Stimulated activated CD4-positive, alpha-beta T cell treated with anti-CD3 and anti-CD28 coated beads, Interleukin-2, amount 100 ng/mL, for 48 hours (primary cell): Measurements from ENCODE around the gene THRA.
A peak's percentile ranks its signal among the peaks of the same experiment; 100 is the strongest.

Experiments
- DNase-seq, 2 donors: peaks; one replicate each; pipeline ENCODE4 v3.0.0-alpha.2; 2020

Gene THRA

DNA sequence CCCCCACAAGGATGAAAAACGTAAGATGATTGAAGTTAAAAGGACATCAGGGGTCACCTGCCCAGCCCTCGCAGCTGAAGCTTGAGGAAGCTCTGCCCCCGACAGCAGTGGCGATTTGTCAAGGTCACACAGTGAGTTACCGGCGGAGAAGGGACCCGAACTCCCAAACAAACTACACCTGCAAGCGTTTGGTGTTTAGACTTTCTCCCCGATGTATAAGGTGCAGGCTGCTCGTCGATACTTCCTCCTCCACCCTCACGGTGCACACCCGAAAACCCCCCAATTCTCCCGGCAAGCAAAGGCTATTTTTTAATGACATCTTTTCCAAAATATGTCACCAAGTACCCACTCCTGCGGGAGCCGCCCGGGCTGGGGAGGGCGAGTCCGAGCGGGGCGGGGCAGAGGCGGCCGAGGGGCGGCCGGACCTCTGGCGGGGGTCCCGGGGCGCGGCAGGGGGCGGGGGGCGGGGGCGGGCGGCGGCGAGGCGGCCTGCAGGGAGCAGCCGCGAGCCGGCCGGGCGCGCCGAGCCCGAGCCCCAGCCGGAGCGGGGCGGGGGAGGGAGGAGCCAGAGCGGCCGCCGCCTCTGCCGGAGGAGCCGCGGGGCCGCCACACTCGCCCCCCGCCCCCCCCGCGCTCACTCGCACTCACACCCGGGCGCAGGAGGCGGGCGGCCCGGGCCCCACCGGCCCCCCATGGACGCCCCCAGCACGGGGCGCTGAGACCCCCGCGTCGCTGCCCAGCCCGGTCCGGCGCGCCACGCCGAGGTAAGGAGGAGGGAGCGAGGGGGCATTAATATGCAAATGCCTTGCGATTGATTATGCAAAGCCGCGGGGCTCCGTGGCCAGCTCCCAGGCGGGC is at the start of gene THRA:
TSS of gene THRA (plus strand) at position 637 of the 858 bp plus-strand sequence. CDS start 11,524 bp downstream, outside the sequence.
- DNase-seq: peak in 1 of 2 donors; percentile 66

- no peak for DNase-seq
These were observed 48.3 kb upstream of the THRA start for GRCh38 chr17:40014375-40014980.

GRCh38 chr17:40015005-40015997 is 47.5 kb upstream of the THRA start, which contains the start of gene CSF3:
TSS of gene CSF3 (plus strand) at chr17:40015440. CDS start at chr17:40015475, 35 bp downstream.
- no peak for DNase-seq

- no peak for DNase-seq
These were observed 46.5 kb upstream of the THRA start for GRCh38 chr17:40015998-40016985.

GRCh38 chr17:40017422-40018080 is 45.2 kb upstream of the THRA start:
- DNase-seq: no peak

GRCh38 chr17:40018211-40019121 is 44.3 kb upstream of the THRA start:
- DNase-seq: no peak

DNA sequence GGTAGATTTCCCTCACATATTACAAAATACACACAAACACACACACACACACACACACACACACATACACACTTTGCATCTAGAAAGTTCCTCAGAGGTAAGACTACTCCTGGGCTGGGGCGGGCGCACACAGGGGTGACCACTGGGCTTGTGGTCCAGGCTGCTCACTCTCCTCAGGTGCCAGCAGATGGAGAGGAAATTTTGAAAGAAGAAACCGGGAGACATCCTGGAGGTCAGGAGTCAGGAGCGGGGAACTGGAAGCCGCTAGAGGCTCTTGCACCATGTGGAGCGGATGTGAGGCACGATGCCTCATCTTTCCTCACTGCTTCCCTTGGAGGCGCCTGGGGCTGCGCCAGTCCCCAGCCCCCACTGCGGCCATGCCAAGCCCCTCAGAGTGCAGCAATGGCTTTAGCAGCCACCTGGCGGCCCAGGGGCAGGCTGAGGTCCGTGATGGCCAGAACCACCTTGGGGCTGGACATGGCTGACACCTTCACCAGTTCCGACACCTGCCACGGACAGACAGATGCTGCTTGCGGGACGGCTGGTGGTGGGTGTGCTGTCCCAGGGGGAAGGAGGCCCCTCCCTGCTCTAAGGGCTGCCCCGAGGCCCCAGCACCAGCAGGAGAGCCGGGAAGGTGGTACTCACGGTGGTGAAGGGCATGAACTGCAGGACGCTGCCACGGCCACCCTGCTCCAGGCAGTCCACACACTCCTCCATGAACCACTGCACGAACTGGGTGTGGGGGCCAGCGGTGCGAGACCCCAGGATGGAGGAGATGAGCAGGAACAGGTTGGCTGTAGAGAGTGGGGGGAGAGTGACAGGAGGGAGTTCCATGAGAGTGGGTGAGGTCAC is 43.4 kb upstream of the THRA start:
- DNase-seq: no peak

GRCh38 chr17:40020146-40020545 is 42.6 kb upstream of the THRA start:
- no peak for DNase-seq

DNA sequence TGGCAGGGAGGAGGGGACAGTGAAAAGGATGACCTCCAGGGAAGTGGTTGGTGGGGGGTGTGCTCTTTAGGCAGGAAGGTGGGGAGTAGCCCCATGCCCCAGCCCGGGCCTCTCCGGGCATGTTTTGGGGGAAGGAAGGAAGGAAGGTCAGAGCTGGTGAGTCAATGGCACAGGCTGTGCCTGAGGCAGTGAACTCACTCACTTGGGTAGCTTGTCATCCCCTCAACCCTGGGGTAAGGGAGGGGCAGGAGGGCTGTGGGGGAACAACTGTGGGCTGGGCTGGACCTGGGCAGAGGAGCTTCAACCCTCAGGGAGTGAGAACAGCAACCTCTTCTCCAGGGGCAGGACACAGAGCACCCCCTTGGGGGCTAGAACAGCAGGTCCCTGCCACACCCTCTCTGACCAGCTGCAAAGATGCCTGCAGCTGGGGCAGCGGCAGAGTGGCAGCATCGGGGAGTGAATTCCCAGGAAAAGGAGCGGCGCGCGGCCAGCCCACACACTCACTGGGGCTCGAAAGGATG is 41.3 kb upstream of the THRA start:
- no peak for DNase-seq

GRCh38 chr17:40022497-40022896 is 40.3 kb upstream of the THRA start:
- DNase-seq: no peak

DNA sequence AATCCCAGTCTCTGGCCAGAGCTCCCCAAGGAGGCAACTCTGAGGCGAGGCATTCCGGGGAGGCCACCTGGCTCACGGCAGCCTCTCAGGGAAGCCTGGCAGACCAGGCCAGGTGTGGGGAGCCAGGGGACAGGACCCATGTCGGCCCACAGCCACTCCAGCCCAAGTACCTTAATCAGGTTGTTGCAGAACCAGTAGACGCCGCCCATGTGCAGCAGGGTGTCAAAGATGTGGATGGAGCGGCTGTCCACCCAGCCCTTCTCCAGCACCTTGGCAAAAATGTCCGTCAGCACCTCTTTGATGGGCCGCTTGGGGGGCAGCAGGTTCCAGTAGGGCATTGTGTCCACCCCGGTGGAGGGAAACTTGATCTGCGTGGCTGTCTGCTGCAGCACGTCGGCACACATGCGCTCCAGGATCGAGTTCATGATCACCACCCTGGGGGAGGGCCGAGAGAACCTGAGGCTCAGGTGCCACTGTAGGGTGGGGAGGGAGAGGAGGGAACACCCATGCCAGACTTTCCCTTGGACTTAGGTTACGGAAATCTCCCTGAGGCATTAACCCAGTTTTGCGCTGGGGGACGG is 39.7 kb upstream of the THRA start:
- no peak for DNase-seq

- no peak for DNase-seq
These were observed 39.0 kb upstream of the THRA start for GRCh38 chr17:40023590-40024292.

DNA sequence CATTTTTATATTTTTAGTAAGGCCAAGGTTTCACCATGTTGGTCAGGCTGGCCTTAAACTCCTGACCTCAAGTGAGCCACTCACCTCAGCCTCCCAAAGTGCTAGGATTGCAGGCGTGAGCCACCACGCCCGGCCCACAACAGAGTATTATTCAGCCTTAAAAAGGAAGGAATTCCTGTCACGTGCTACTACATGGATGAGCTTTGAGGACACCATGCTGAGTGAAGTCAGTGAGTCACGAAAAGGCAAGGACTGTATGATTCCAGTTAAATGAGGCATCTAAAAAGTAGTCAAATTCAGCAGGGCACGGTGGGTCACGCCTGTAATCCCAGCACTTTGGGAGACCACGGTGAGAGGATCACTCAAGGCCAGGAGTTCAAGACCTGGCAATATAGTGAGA is 37.9 kb upstream of the THRA start:
- no peak for DNase-seq

- no peak for DNase-seq
These were observed 37.2 kb upstream of the THRA start for GRCh38 chr17:40025559-40025958.

DNA sequence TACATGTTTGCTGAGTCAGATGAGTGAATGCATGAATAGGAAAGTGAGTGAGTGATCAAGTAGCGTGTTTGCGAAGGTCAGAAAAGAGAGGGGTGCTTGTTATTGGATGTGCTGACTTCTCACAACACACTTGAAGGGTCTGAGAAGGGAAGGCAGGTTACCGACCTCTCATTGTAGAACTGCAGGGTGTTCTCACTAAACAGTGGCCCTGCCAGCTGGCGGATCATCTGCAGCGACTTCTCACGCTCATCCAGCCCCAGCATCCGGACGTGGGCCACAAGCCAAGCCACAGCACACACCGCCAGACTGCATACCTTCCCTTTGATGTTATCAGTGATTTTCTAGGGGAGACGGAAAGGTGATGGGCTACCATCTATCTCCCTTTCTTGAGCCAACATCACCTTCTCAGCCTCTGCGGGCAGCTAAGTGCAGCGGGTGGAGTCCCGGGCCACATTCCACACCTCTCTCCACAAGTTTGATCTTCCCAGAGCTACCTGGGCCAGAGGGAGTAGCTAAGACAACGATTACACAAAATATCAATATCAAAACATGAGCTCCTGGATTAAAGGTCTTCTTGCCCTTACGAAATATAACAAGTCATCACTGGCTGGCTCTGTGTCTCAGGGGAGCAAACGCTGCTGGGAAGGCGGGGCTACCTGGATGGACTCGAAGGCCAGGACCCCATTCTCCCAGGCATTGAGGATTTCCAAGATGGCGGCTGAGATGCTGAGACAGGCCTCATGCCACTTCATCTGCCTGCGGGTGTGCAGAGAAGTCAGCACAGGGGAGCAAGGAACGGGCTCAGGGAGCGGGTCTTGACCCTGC is 36.6 kb upstream of the THRA start:
- DNase-seq: no peak

DNA sequence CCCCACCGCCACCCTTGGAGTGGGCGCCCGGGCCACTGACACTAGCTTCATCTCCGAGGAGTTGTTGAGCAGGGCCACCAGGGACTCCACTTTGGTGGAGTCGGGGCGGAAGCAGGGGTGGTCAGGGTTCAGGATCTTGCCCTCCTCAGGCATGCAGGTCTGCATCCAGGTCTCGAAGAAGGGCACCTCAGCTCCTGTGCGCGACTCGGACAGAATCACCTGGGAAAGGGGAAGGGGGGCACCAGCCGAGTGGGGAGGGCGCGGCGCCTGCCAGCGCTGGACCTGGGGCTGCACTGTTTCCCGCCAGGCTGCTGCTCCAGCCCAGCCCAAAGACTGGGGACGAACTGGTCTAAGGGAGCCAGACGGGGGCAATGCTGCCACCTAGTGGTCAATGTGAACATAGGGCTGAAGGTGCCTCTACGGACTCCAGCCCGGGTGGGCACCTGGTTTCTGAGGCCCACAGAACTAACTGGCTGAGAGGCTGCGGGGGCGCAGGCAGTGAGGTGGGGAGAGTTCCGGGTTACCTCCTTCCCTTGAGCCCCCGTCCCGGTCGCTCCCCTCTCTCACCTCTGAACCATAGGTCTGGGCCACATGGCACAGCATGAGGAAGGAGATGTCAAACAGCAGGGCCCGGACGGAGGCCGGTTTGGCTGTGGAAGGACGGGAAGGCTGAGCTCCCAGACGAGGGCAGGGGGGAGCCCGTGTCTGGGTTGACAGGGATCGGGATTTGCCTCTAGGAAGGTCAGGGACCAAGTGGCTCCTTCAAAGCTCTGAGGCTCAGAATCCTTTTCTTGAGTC is 35.8 kb upstream of the THRA start:
- peak; percentile 67 to 77 for DNase-seq
